Germinal center (tissue), 1 donor: ENCODE results near the gene PSMB3.
A peak's percentile ranks its signal among the peaks of the same experiment; 100 is the strongest.
"Not testable (repeated sequence)": the region's sequence is repeated elsewhere in the genome, so short reads cannot be mapped to it uniquely, and the experiment has no call there.

ENCODE experiments used
- DNase-seq: peaks from one replicate; pipeline ENCODE4 v3.0.0; 2012; ENCODE audit warnings: mixed read lengths, low spot score

The PSMB3 gene

GRCh38 chr17:38749223-38750043 is 3.1 kb upstream of the PSMB3 start:
- no peak for DNase-seq

GRCh38 chr17:38750044-38750311 is 2.6 kb upstream of the PSMB3 start:
- DNase-seq = no peak

- no peak for DNase-seq
Measured at GRCh38 chr17:38750312-38751121, 2.0 kb upstream of the PSMB3 start.

GRCh38 chr17:38751144-38751807 is 1.3 kb upstream of the PSMB3 start:
- no peak for DNase-seq

- DNase-seq = peak; percentile 58
Measured at GRCh38 chr17:38751808-38752307, 683 bp upstream of the PSMB3 start.

- no peak for DNase-seq
Measured at GRCh38 chr17:38753071-38753506, 548 bp downstream of the PSMB3 start.

- no peak for DNase-seq
Measured at GRCh38 chr17:38761612-38762011, 9.1 kb downstream of the PSMB3 start.

GRCh38 chr17:38762231-38762630 is 9.7 kb downstream of the PSMB3 start:
- no peak for DNase-seq

GRCh38 chr17:38766341-38766740 is 13.8 kb downstream of the PSMB3 start:
- DNase-seq = no peak

- DNase-seq = no peak
Measured at GRCh38 chr17:38768417-38768816, 15.9 kb downstream of the PSMB3 start.

GRCh38 chr17:38773258-38773657 is 20.7 kb downstream of the PSMB3 start:
- no peak for DNase-seq

- DNase-seq = no peak
Measured at GRCh38 chr17:38777641-38778250, 25.2 kb downstream of the PSMB3 start.

- DNase-seq = no peak
Measured at GRCh38 chr17:38779965-38780752, 27.6 kb downstream of the PSMB3 start.

GRCh38 chr17:38783227-38783626 is 30.7 kb downstream of the PSMB3 start:
- DNase-seq = no peak

- DNase-seq = no peak
Measured at GRCh38 chr17:38786372-38786771, 33.8 kb downstream of the PSMB3 start.

GRCh38 chr17:38787999-38788398 is 35.5 kb downstream of the PSMB3 start:
- DNase-seq = not testable (repeated sequence)

- DNase-seq = no peak
Measured at GRCh38 chr17:38789185-38789584, 36.6 kb downstream of the PSMB3 start.

GRCh38 chr17:38790148-38790707 is 37.7 kb downstream of the PSMB3 start:
- DNase-seq = not testable (repeated sequence)

GRCh38 chr17:38791162-38791561 is 38.6 kb downstream of the PSMB3 start:
- no peak for DNase-seq

GRCh38 chr17:38794221-38794620 is 41.7 kb downstream of the PSMB3 start:
- no peak for DNase-seq
